Lung (tissue), 12 donors: Measurements from ENCODE around the gene ANGPTL8. TPM values are rescaled to one million over a fixed set of nuclear protein-coding genes. Genes with fewer than 3 reads are reported as not detected.

ENCODE experiments used
- ATAC-seq: fragments of 200-7000 bp; cut with Tn5 transposase; one replicate; pipeline ENCODE4 v1.9.1; 2020; ENCODE audit warnings: moderate number of reproducible peaks; ENCODE audit not compliant: insufficient read depth, low FRiP score
- DNase-seq, 3 donors: peaks; one replicate each; pipeline ENCODE4 v3.0.0-alpha.2; 2013 to 2017
- H3K27ac ChIP-seq, 2 donors: one replicate each; pipeline ENCODE4 v1.5.1; 2013; ENCODE audit warnings: mild to moderate bottlenecking in 2 of 2, moderate library complexity in 2 of 2, control low read depth in 1 of 2, inconsistent platforms in 1 of 2, low read depth in 1 of 2, low read length in 1 of 2
- H3K27me3 ChIP-seq, 3 donors: one replicate each; pipeline ENCODE4 v1.5.1; 2013; ENCODE audit warnings: low read length in 2 of 3; ENCODE audit not compliant: control insufficient read depth in 3 of 3, insufficient read depth in 3 of 3
- H3K36me3 ChIP-seq, 4 donors: one replicate each; pipeline ENCODE4 v1.5.1; 2013; ENCODE audit warnings: low read length in 4 of 4, mild to moderate bottlenecking in 1 of 4, moderate library complexity in 1 of 4; ENCODE audit not compliant: control insufficient read depth in 4 of 4, insufficient read depth in 4 of 4
- H3K4me1 ChIP-seq, 5 donors: one replicate each; pipeline ENCODE4 v1.5.1; 2013; ENCODE audit warnings: low read length in 5 of 5, mild to moderate bottlenecking in 2 of 5, moderate library complexity in 1 of 5; ENCODE audit not compliant: control insufficient read depth in 5 of 5, insufficient read depth in 5 of 5
- H3K4me3 ChIP-seq: one replicate; pipeline ENCODE4 v1.5.1; 2013; ENCODE audit warnings: mild to moderate bottlenecking, control low read depth, moderate library complexity
- H3K9ac ChIP-seq, 2 donors: one replicate each; pipeline ENCODE4 v1.5.1; 2013; ENCODE audit warnings: low read length in 2 of 2, control low read depth in 1 of 2; ENCODE audit not compliant: insufficient read depth in 1 of 2
- H3K9me3 ChIP-seq, 4 donors: one replicate each; pipeline ENCODE4 v1.5.1; 2013; ENCODE audit warnings: low read length in 3 of 4, mild to moderate bottlenecking in 1 of 4, moderate library complexity in 1 of 4; ENCODE audit not compliant: control insufficient read depth in 4 of 4, insufficient read depth in 3 of 4
- CTCF ChIP-seq: IDR thresholded peaks from 2 replicates; pipeline ENCODE4 v1.5.1; 2012; ENCODE audit warnings: mild to moderate bottlenecking; ENCODE audit errors: control extremely low read depth, extremely low read depth
- WGBS, 2 donors: extraction: QIAGEN DNeasy Blood & Tissue Kit; methylation state at CpG; one replicate each; pipeline ENCODE4 v1.1.7; 2013; 5-methylcytosine and 5-hydroxymethylcytosine counted together
- polyA plus RNA-seq, 2 donors: library from polyadenylated mRNA; stranded (reverse); fragments of 200-250 nt; gene quantifications; one replicate each; pipeline ENCODE4 v1.2.1, GENCODE V29; 2013
- total RNA-seq, 2 donors: library from RNA; depleted of rRNA in 1 of 2; stranded (reverse); fragments of >200 nt in 1 of 2; gene quantifications; one replicate each; pipeline ENCODE4 v1.2.1, GENCODE V29; 2014 to 2021
- donor health status: control.
- donor health status: control.
- donor health status: Bipolar disorder and iron deficiency.
- donor health status: healthy.
- donor health status: DM: yes; HTN: yes; CAD: no.

ANGPTL8 gene
- total and polyA plus RNA-seq, 4 donors, result 0.19 to 1.0 TPM; not detected in 2

GRCh38 chr19:11267316-11268085, 28.1 kb downstream of the ANGPTL8 start:
- H3K4me3 ChIP-seq, result no peak overlapping the region
- WGBS, 2 donors, result 89 to 91% methylated on average over 10 of the region's 10 CpGs
- H3K36me3 ChIP-seq, result no peaks in the 10 kb centered on the region
- no peaks in the 10 kb centered on the region for H3K9me3 ChIP-seq
- no peak for TF ChIP-seq CTCF
- ATAC-seq (no peak), DNase-seq (no peak)
- H3K9ac ChIP-seq, result no peak overlapping the region
- H3K27ac ChIP-seq, result peak overlapping the region in 1 of 2 donors; percentile 42
- H3K4me1 ChIP-seq, result peaks cover 3 to 27% (median 4%) of the 10 kb centered on the region in 5 donors
- no peaks in the 10 kb centered on the region for H3K27me3 ChIP-seq

DNA sequence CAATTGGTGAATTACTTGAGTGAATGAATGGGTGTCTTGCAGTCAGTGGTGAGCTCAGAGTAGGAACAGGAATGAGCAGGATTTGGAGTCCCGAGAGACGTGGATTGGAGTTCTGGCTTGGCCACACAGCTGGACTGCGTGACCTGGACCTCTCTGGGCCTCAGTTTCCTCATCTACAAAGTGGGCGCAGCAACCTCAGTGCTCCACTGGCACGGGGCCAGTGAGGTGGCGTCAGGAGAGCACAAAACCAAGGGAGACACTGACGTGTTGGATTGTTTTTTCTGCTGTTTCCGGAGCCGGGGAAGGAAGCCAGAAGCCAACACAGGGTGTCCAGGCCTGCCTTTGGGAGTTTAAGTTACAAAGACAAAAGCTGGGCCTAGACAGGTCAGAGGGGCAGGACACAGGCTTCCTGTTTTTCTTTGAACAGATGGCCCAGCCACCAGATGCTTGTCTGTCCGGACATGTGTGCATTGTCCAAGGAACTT, 29.4 kb downstream of the ANGPTL8 start:
- Histone ChIP-seq H3K4me1 (peaks cover 0 to 21% (median 4%) of the 10 kb centered on the region in 5 donors), H3K27me3 (no peaks in the 10 kb centered on the region), H3K27ac (peak overlapping the region; percentile 28 to 40), H3K9ac (no peak overlapping the region), H3K9me3 (no peaks in the 10 kb centered on the region), H3K4me3 (no peak overlapping the region), H3K36me3 (no peaks in the 10 kb centered on the region)
- 30 to 32% methylated on average over 10 of the region's 10 CpGs for WGBS, 2 donors
- DNase-seq (peak; percentile 70 to 86 (median 73)), ATAC-seq (no peak)
- no peak for TF ChIP-seq CTCF

DNA sequence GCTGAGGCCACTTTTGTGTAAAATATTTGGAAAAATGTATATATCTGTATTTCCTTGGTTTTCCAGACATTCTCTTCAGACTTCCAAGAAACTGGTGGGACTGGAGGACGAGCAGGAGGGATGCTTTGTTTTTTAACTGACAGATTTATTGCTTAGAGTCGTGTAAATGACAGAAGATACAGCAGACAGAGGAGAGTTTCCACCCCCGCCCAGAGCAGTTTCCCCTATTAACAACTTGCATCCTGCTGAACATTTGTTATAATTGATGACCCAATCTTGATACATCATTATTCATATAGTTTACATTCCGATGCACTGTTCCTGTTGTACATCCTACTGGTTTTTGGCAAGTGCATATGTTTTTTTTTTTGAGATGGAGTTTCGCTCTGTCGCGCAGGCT, 30.0 kb downstream of the ANGPTL8 start:
- ATAC-seq (no peak), DNase-seq (peak in 2 of 3 donors; percentile 52 to 69)
- Histone ChIP-seq H3K36me3 (no peaks in the 10 kb centered on the region), H3K4me3 (no peak overlapping the region), H3K4me1 (peaks cover 0 to 18% (median 4%) of the 10 kb centered on the region in 5 donors), H3K9me3 (no peaks in the 10 kb centered on the region), H3K9ac (no peak overlapping the region), H3K27ac (peak overlapping the region; percentile 28 to 40), H3K27me3 (no peaks in the 10 kb centered on the region)
- no peak for TF ChIP-seq CTCF
- 32 to 35% methylated on average over 7 of the region's 7 CpGs for WGBS, 2 donors
